Loucy (cell line): ENCODE data around the gene RANBP17.

Source experiments
- H2AFZ ChIP-seq: fragments of 200-600 bp; sonication (generic); 2 replicates; pipeline ENCODE4 v1.6.0; 2016; ENCODE audit warnings: antibody characterized with exemption, mild to moderate bottlenecking, low read length, moderate library complexity
- H3F3A ChIP-seq: fragments of 200-600 bp; 2 replicates; pipeline ENCODE4 v1.6.0; 2016; ENCODE audit warnings: antibody characterized with exemption, low read depth, mild to moderate bottlenecking
- H3K27me3 ChIP-seq: fragments of 200-600 bp; sonication (generic); 2 replicates; pipeline ENCODE4 v1.6.1; 2014; ENCODE audit warnings: low read length, mild to moderate bottlenecking; ENCODE audit not compliant: insufficient read depth, poor library complexity, severe bottlenecking
- H3K36me3 ChIP-seq: fragments of 200-600 bp; sonication (generic); 2 replicates; pipeline ENCODE4 v1.6.1; 2016; ENCODE audit warnings: low read length; ENCODE audit not compliant: insufficient read depth
- H3K4me1 ChIP-seq: fragments of 200-600 bp; sonication (generic); 2 replicates; pipeline ENCODE4 v1.5.1; 2014; ENCODE audit warnings: low read length, mild to moderate bottlenecking; ENCODE audit not compliant: insufficient read depth, poor library complexity, severe bottlenecking
- H3K4me2 ChIP-seq: fragments of 200-600 bp; sonication (generic); 2 replicates; pipeline ENCODE4 v1.6.0; 2014; ENCODE audit warnings: antibody characterized with exemption, low read length, low read depth, mild to moderate bottlenecking; ENCODE audit not compliant: poor library complexity, severe bottlenecking
- H3K4me3 ChIP-seq: fragments of 200-600 bp; sonication (generic); 2 replicates; pipeline ENCODE4 v1.5.1; 2014; ENCODE audit warnings: low read length, mild to moderate bottlenecking, mixed read lengths; ENCODE audit not compliant: poor library complexity, severe bottlenecking
- H3K79me2 ChIP-seq: fragments of 200-600 bp; sonication (generic); 2 replicates; pipeline ENCODE4 v1.6.1; 2014; ENCODE audit warnings: low read length; ENCODE audit not compliant: insufficient read depth
- H3K9ac ChIP-seq: fragments of 200-600 bp; sonication (generic); 2 replicates; pipeline ENCODE4 v1.6.0; 2014; ENCODE audit warnings: mild to moderate bottlenecking, low read depth, low read length, moderate library complexity; ENCODE audit not compliant: poor library complexity, severe bottlenecking
- H3K9me2 ChIP-seq: fragments of 200-600 bp; sonication (generic); replicated peaks from 2 replicates; pipeline ENCODE4 v1.6.1; 2016; ENCODE audit warnings: low read depth, low read length, mixed read lengths
- H3K9me3 ChIP-seq: fragments of 200-600 bp; sonication (generic); 2 replicates; pipeline ENCODE4 v1.6.1; 2014; ENCODE audit warnings: mild to moderate bottlenecking, antibody characterized with exemption, low read length, low read depth; ENCODE audit not compliant: insufficient read depth
- H4K20me1 ChIP-seq: fragments of 200-600 bp; sonication (generic); 2 replicates; pipeline ENCODE4 v1.6.0; 2014; ENCODE audit warnings: antibody characterized with exemption, low read length, mild to moderate bottlenecking; ENCODE audit not compliant: insufficient read depth, poor library complexity, severe bottlenecking
- EZH2phosphoT487 ChIP-seq: fragments of 200-600 bp; IDR thresholded peaks from 2 replicates; pipeline ENCODE4 v1.6.1; 2018; ENCODE audit warnings: antibody characterized with exemption, mild to moderate bottlenecking, moderate library complexity, borderline replicate concordance
- TF ChIP-seq, protein P1 (sequence below): fragments of 200-600 bp; sonication (generic); conservative IDR thresholded peaks from 2 replicates; pipeline ENCODE4 v1.5.1; 2014; ENCODE audit warnings: mild to moderate bottlenecking, antibody characterized with exemption, low read length

RANBP17 gene

DNA sequence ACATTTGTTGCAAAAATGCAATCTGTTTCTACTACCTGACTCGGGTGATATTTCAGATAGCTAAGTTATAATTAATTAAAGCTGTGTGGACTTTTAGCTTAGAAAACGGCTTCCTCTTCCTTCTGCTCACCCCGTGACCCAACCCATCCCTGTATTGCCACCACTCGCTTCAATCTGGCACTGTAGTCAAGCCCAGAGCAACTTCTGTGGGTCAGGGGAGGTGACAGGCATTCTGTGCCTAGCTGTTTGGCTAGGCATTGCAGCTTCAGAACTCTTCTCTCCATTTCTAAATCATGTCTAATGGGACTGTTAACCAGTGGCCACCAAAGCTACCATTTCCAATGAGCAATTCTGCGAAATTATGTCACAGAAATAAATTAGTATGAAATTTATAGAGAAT, 267.5 kb downstream of the RANBP17 start:
- no peaks in the 10 kb centered on the region for H3K9me3 ChIP-seq
- H3K79me2 ChIP-seq, result no peaks in the 10 kb centered on the region
- no peaks in the 10 kb centered on the region for H3K9me2 ChIP-seq
- no peaks in the 10 kb centered on the region for H4K20me1 ChIP-seq
- H3K4me2 ChIP-seq, result no peak overlapping the region
- H3K9ac ChIP-seq, result no peak overlapping the region
- no peaks in the 10 kb centered on the region for H3K27me3 ChIP-seq
- H3K4me1 ChIP-seq, result no peaks in the 10 kb centered on the region
- TF ChIP-seq EZH2phosphoT487, result no peak
- TF ChIP-seq, protein P1, sequence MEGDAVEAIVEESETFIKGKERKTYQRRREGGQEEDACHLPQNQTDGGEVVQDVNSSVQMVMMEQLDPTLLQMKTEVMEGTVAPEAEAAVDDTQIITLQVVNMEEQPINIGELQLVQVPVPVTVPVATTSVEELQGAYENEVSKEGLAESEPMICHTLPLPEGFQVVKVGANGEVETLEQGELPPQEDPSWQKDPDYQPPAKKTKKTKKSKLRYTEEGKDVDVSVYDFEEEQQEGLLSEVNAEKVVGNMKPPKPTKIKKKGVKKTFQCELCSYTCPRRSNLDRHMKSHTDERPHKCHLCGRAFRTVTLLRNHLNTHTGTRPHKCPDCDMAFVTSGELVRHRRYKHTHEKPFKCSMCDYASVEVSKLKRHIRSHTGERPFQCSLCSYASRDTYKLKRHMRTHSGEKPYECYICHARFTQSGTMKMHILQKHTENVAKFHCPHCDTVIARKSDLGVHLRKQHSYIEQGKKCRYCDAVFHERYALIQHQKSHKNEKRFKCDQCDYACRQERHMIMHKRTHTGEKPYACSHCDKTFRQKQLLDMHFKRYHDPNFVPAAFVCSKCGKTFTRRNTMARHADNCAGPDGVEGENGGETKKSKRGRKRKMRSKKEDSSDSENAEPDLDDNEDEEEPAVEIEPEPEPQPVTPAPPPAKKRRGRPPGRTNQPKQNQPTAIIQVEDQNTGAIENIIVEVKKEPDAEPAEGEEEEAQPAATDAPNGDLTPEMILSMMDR, result no peak
- H3K36me3 ChIP-seq, result no peaks in the 10 kb centered on the region
- no peak overlapping the region for H3K4me3 ChIP-seq
- H3F3A ChIP-seq, result no peaks in the 10 kb centered on the region
- no peak overlapping the region for H2AFZ ChIP-seq

DNA sequence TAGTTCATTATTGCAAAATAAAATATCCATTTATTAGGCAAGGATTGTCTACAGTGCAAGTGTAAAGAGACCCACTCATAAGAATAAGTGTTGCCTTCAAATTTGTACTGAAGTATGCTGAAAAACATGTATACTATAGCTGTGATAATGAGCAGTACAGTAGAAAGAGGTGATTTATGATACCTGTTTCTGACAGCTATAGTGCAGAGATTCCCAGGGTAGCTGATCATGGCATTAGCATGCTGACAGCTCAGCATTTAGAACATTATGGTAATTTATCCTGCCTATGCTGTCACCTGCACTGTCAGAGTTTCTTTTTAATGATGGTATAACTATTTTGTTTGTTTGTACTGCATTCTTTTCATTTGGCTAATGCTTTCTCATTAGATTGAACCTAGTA, 269.7 kb downstream of the RANBP17 start:
- Histone ChIP-seq H3K9ac (no peak overlapping the region), H3K79me2 (no peaks in the 10 kb centered on the region), H4K20me1 (no peaks in the 10 kb centered on the region), H2AFZ (no peak overlapping the region), H3K4me1 (no peaks in the 10 kb centered on the region), H3K27me3 (no peaks in the 10 kb centered on the region), H3K9me3 (no peaks in the 10 kb centered on the region), H3F3A (no peaks in the 10 kb centered on the region), H3K4me3 (no peak overlapping the region), H3K9me2 (no peaks in the 10 kb centered on the region), H3K36me3 (no peaks in the 10 kb centered on the region), H3K4me2 (no peak overlapping the region)
- TF ChIP-seq, protein P1, result no peak
- no peak for TF ChIP-seq EZH2phosphoT487

DNA sequence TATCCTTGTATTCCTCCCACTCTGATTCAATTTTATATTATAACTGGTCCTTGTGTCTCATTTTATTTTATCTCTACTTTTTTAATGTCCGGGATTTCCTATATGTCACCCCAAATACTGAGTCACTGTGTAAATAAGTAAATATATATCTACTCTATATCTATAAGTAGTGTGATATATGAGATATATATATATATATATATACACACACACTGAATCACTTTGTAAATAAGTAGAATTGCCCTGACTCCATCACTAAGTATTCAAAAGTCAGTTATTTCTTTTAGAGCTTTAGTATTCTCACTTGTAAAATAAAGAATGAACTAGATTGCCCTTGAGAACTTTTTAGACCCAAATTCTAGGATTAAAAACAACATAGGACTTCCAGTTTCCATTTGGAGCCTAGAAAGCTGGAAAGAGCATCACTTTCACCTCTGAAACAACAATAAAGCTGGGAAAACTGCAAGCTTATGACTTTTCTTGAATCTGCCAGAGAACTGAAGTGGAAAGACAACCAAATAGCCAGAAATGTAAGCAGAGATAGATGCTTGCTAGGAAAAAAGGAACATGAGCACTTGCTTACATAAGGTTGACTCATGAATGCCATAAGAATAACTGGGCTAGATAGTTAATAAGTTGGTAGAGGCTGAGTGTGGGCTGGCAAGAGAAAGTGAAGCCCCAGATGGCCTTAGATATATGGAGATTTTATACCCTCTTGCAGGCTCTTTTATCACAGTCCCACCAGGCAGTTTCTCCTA, 276.1 kb downstream of the RANBP17 start:
- no peaks in the 10 kb centered on the region for H3K9me3 ChIP-seq
- no peaks in the 10 kb centered on the region for H3K36me3 ChIP-seq
- H3K79me2 ChIP-seq, result no peaks in the 10 kb centered on the region
- H3K27me3 ChIP-seq, result no peaks in the 10 kb centered on the region
- no peak overlapping the region for H2AFZ ChIP-seq
- H3K4me1 ChIP-seq, result no peaks in the 10 kb centered on the region
- no peak overlapping the region for H3K4me3 ChIP-seq
- no peaks in the 10 kb centered on the region for H3K9me2 ChIP-seq
- H3K9ac ChIP-seq, result no peak overlapping the region
- H3F3A ChIP-seq, result no peaks in the 10 kb centered on the region
- no peaks in the 10 kb centered on the region for H4K20me1 ChIP-seq
- H3K4me2 ChIP-seq, result no peak overlapping the region
- no peak for TF ChIP-seq EZH2phosphoT487
- TF ChIP-seq, protein P1, result no peak
